ENCODE measurements around the gene LCLAT1.

The LCLAT1 gene

GRCh38 chr2:30654404-30654803, 207.4 kb downstream of the LCLAT1 start:
- H3K36me3 ChIP-seq (replicated peaks; ENCODE audit: low read depth, low read length), result no peaks in the 10 kb centered on the region
- H3K4me3 ChIP-seq (ENCODE audit: low read length), result no peak overlapping the region
- no peak overlapping the region for H3K4me2 ChIP-seq (ENCODE audit: low read length)
- no peaks in the 10 kb centered on the region for H4K20me1 ChIP-seq (ENCODE audit: insufficient read depth, low read length)
- no peaks in the 10 kb centered on the region for H3K4me1 ChIP-seq (ENCODE audit: low read length)
- H3K9me3 ChIP-seq (ENCODE audit: insufficient read depth, low read length), result no peaks in the 10 kb centered on the region
- H3K27me3 ChIP-seq (ENCODE audit: low read depth, low read length), result peaks cover 3% of the 10 kb centered on the region; the same call in 1 of the 2 replicates
- no peak overlapping the region for H2AFZ ChIP-seq (ENCODE audit: low read depth, low read length)
- TF ChIP-seq, protein P1, sequence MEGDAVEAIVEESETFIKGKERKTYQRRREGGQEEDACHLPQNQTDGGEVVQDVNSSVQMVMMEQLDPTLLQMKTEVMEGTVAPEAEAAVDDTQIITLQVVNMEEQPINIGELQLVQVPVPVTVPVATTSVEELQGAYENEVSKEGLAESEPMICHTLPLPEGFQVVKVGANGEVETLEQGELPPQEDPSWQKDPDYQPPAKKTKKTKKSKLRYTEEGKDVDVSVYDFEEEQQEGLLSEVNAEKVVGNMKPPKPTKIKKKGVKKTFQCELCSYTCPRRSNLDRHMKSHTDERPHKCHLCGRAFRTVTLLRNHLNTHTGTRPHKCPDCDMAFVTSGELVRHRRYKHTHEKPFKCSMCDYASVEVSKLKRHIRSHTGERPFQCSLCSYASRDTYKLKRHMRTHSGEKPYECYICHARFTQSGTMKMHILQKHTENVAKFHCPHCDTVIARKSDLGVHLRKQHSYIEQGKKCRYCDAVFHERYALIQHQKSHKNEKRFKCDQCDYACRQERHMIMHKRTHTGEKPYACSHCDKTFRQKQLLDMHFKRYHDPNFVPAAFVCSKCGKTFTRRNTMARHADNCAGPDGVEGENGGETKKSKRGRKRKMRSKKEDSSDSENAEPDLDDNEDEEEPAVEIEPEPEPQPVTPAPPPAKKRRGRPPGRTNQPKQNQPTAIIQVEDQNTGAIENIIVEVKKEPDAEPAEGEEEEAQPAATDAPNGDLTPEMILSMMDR (IDR thresholded peaks at IDR 0.05; ENCODE audit: low read depth, low read length), result no peak
- no peak for TF ChIP-seq EZH2phosphoT487 (IDR thresholded peaks at IDR 0.05; ENCODE audit: low read depth)
- H3K79me2 ChIP-seq (ENCODE audit: low read length), result no peaks in the 10 kb centered on the region
- H3K27ac ChIP-seq (ENCODE audit: low read length), result no peak overlapping the region
- no peak overlapping the region for H3K9ac ChIP-seq (ENCODE audit: low read length)

DNA sequence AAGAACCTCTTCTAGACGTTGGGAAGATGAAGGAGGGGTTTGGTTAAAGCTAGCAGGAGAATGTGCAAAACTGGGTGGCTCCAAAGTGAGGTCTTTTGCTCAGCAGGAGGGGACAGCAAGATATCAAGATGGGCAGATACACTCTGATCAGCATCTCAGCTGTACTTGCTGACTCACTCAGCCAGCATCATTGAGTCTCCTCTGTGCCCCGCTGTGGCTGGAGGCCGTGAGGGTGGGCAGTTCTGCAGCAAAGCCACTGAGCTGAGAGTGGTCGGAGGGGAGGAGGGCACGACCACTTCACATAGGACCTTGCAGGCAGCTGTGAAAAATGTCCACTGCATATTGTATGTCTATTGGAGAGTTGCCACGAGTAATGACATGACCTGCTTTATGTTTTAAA, 208.2 kb downstream of the LCLAT1 start:
- H3K9me3 ChIP-seq (ENCODE audit: insufficient read depth, low read length), result no peaks in the 10 kb centered on the region
- H2AFZ ChIP-seq (ENCODE audit: low read depth, low read length), result no peak overlapping the region
- no peaks in the 10 kb centered on the region for H4K20me1 ChIP-seq (ENCODE audit: insufficient read depth, low read length)
- no peaks in the 10 kb centered on the region for H3K36me3 ChIP-seq (replicated peaks; ENCODE audit: low read depth, low read length)
- H3K79me2 ChIP-seq (ENCODE audit: low read length), result no peaks in the 10 kb centered on the region
- H3K4me1 ChIP-seq (ENCODE audit: low read length), result no peaks in the 10 kb centered on the region
- H3K4me3 ChIP-seq (ENCODE audit: low read length), result no peak overlapping the region
- H3K27me3 ChIP-seq (ENCODE audit: low read depth, low read length), result peaks cover 4% of the 10 kb centered on the region; the same call in 1 of the 2 replicates
- H3K9ac ChIP-seq (ENCODE audit: low read length), result no peak overlapping the region
- no peak overlapping the region for H3K4me2 ChIP-seq (ENCODE audit: low read length)
- no peak for TF ChIP-seq EZH2phosphoT487 (IDR thresholded peaks at IDR 0.05; ENCODE audit: low read depth)
- TF ChIP-seq, protein P1 (IDR thresholded peaks at IDR 0.05; ENCODE audit: low read depth, low read length), result no peak
- H3K27ac ChIP-seq (ENCODE audit: low read length), result no peak overlapping the region

- H3K9me3 ChIP-seq (ENCODE audit: insufficient read depth, low read length), result no peaks in the 10 kb centered on the region
- no peak overlapping the region for H3K4me2 ChIP-seq (ENCODE audit: low read length)
- no peaks in the 10 kb centered on the region for H3K79me2 ChIP-seq (ENCODE audit: low read length)
- H2AFZ ChIP-seq (ENCODE audit: low read depth, low read length), result no peak overlapping the region
- no peaks in the 10 kb centered on the region for H3K4me1 ChIP-seq (ENCODE audit: low read length)
- H3K27ac ChIP-seq (ENCODE audit: low read length), result no peak overlapping the region
- no peak overlapping the region for H3K4me3 ChIP-seq (ENCODE audit: low read length)
- H3K9ac ChIP-seq (ENCODE audit: low read length), result no peak overlapping the region
- H3K36me3 ChIP-seq (replicated peaks; ENCODE audit: low read depth, low read length), result no peaks in the 10 kb centered on the region
- no peak for TF ChIP-seq EZH2phosphoT487 (IDR thresholded peaks at IDR 0.05; ENCODE audit: low read depth)
- TF ChIP-seq, protein P1 (IDR thresholded peaks at IDR 0.05; ENCODE audit: low read depth, low read length), result no peak
- H4K20me1 ChIP-seq (ENCODE audit: insufficient read depth, low read length), result no peaks in the 10 kb centered on the region
- H3K27me3 ChIP-seq (ENCODE audit: low read depth, low read length), result peaks cover 4% of the 10 kb centered on the region; the same call in 1 of the 2 replicates
These were observed 208.6 kb downstream of the LCLAT1 start for GRCh38 chr2:30655660-30656059.

- no peak overlapping the region for H2AFZ ChIP-seq (ENCODE audit: low read depth, low read length)
- H4K20me1 ChIP-seq (ENCODE audit: insufficient read depth, low read length), result no peaks in the 10 kb centered on the region
- H3K4me2 ChIP-seq (ENCODE audit: low read length), result no peak overlapping the region
- H3K27me3 ChIP-seq (ENCODE audit: low read depth, low read length), result peaks cover 4% of the 10 kb centered on the region; the same call in 1 of the 2 replicates
- no peaks in the 10 kb centered on the region for H3K36me3 ChIP-seq (replicated peaks; ENCODE audit: low read depth, low read length)
- H3K9ac ChIP-seq (ENCODE audit: low read length), result no peak overlapping the region
- H3K27ac ChIP-seq (ENCODE audit: low read length), result no peak overlapping the region
- no peak overlapping the region for H3K4me3 ChIP-seq (ENCODE audit: low read length)
- TF ChIP-seq EZH2phosphoT487 (IDR thresholded peaks at IDR 0.05; ENCODE audit: low read depth), result no peak
- H3K9me3 ChIP-seq (ENCODE audit: insufficient read depth, low read length), result no peaks in the 10 kb centered on the region
- H3K79me2 ChIP-seq (ENCODE audit: low read length), result no peaks in the 10 kb centered on the region
- H3K4me1 ChIP-seq (ENCODE audit: low read length), result no peaks in the 10 kb centered on the region
These were observed 209.0 kb downstream of the LCLAT1 start for GRCh38 chr2:30656079-30656478.

All from OCI-LY3 (cell line).